ENCODE data around the gene B4GALT1. TPM values are rescaled to one million over a fixed set of nuclear protein-coding genes. Genes with fewer than 3 reads are reported as not detected.
A peak's percentile ranks its signal among the peaks of the same experiment; 100 is the strongest.

The B4GALT1 gene
- total RNA-seq, 4 donors from 2014 or later: 88.3 to 119 (median 103) TPM

DNA sequence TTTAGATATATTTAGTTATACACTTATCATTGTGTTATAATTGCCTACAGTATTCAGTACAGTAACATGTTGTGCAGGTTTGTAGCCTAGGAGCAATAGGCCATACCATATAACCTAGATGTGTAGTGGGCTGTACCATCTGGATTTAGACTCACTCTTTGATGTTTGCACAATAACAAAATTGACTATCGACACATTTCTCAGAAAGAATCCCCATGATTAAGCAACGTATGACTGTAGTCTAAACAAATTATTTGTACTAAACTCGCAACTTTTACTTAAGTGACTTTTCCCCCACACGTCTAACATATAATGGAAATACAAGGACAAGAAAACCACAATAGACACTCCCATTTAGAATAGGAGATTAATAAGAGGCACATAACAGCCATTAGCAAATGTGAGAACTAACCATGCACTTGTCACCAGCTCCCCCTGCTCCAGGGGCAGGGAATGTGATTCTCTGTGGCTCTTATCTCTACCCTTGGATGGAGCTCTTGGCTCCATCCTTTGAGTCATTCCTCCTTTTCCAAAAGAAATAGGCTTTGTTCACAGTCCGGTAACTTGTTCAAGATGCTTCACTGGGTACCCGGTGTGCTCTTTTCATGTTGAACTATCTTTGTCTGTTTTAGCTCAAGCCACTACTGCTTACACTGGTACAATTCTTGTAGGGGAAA is 8.7 kb upstream of the B4GALT1 start:
- Histone ChIP-seq H3K27ac (peak overlapping the region in 1 of 3 donors; percentile 6), H3K4me1 (peaks cover 18 to 19% of the 10 kb centered on the region in 2 donors), H3K27me3 (no peaks in the 10 kb centered on the region), H3K36me3 (no peaks in the 10 kb centered on the region), H3K9me3 (no peaks in the 10 kb centered on the region), H3K4me3 (replicated peaks in 1 of 3) (no peak overlapping the region)
- no peak for DNase-seq
- TF ChIP-seq, protein P1, sequence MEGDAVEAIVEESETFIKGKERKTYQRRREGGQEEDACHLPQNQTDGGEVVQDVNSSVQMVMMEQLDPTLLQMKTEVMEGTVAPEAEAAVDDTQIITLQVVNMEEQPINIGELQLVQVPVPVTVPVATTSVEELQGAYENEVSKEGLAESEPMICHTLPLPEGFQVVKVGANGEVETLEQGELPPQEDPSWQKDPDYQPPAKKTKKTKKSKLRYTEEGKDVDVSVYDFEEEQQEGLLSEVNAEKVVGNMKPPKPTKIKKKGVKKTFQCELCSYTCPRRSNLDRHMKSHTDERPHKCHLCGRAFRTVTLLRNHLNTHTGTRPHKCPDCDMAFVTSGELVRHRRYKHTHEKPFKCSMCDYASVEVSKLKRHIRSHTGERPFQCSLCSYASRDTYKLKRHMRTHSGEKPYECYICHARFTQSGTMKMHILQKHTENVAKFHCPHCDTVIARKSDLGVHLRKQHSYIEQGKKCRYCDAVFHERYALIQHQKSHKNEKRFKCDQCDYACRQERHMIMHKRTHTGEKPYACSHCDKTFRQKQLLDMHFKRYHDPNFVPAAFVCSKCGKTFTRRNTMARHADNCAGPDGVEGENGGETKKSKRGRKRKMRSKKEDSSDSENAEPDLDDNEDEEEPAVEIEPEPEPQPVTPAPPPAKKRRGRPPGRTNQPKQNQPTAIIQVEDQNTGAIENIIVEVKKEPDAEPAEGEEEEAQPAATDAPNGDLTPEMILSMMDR (IDR thresholded peaks at IDR 0.05): no peak
- TF ChIP-seq POLR2A (IDR thresholded peaks at IDR 0.05): no peak
- WGBS, 2 donors: 66 to 69% methylated on average over 6 of the region's 6 CpGs
- intact Hi-C loops (cut with DNase I): no loop called here

DNA sequence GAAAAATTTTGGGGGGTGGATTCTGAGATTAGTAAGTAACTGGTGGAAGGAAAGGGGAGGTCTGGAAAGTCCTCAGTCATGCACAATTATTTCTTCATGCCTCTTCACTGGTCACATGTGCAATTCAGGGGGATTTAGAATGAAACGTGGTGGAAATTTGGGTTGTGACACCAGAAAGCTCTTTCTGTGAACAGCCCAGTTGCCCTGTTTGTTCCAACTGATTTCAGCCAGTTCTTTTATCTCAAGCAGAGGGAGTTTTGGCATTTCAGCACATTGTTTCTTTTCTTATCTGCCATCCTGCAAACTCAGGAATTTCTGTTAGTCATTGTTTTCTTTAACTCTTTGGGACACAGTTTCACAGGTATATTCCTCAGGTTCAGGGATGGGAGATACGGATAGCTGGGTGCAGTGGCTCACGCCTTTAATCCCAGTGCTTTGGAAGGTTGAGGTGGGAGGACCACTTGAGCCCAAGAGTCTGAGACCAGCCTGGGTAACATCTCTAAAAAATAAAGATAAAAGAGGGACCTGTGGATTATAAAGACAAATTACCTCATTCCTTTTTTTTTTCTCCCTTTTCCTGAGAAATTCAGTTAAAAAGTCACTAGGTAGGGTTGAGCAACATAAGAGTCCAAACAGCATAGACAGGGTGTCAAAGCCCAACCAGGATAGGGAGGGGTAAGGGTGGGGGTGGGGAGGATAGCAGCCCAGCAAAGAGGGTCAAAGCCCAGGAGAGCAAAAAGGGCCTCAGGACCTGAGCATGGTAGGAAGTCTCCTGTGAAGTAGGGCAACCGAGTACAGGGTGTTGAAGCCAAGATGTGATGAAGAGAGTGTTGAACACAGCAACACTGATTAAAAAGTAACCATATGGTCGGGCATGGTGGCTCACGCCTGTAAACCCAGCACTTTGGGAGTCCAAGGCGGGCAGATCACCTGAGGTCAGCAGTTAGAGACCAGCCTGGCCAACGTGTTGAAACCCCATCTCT is 5.4 kb upstream of the B4GALT1 start:
- intact Hi-C loops (cut with DNase I): no loop called here
- peak overlapping the region; percentile 66 to 95 (median 84) for H3K27ac ChIP-seq

DNA sequence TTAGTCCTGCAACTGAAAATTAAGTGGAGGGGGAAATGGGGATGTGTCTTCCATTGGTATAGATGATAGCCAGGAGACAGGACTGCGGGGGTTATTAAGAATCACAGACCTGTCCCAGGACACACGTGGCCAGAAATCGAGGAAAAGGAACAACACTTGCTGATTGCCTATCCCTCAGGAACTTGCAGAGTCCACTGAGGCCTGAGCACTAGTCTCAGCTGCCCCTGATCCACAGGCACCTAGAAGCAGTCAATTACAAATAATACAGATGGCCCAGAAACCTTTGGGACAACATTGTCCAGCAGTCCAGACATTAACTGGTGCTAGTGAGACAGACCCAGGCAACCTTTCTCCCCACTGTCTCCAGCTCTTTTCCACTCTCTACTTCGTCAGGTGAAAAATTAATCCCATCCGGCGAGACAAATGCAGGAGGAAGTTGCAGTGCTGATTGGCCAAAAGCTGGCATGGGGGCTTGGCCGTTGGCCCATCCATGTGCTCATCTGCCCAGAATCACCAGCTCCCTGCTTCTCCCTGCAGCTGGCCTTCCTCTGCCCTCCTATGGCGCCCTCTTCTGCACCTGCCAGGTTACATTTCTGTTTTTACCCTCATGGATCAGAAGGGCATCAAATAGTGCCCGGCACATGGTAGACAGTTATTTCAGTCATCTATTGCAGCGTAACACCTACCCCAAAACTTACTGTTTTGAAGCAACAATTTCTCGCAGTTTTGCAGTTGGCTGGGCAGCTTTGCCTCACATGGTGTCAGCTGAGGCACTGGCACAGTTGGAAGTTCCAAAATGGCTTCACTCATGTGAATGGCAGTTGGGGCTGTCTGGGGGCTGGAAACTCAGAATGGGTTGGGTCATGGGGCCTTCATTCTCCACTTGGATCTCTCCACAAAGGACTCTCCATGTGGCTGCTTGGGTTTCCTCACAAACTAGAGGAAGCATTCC is 3.6 kb upstream of the B4GALT1 start:
- no peak overlapping the region for H3K4me3 ChIP-seq (replicated peaks in 1 of 3)
- H3K9me3 ChIP-seq: no peaks in the 10 kb centered on the region
- 72 to 76% methylated on average over 11 of the region's 11 CpGs for WGBS, 2 donors
- no peak for TF ChIP-seq POLR2A (IDR thresholded peaks at IDR 0.05)
- TF ChIP-seq, protein P1 (IDR thresholded peaks at IDR 0.05): peak in 4 of 6 experiments; percentile 36 to 50 (median 40)
- peaks cover 28 to 38% of the 10 kb centered on the region in 2 donors for H3K4me1 ChIP-seq
- DNase-seq: peak; percentile 61 to 65
- no peaks in the 10 kb centered on the region for H3K36me3 ChIP-seq
- H3K27ac ChIP-seq: peak overlapping the region; percentile 66 to 95 (median 84)
- intact Hi-C loops (cut with DNase I): no loop called here
- H3K27me3 ChIP-seq: no peaks in the 10 kb centered on the region

More for the DNA sequence above, 5.4 kb upstream of the B4GALT1 start:
- 65 to 73% methylated on average over 8 of the region's 8 CpGs for WGBS, 2 donors
- peaks cover 27 to 38% of the 10 kb centered on the region in 2 donors for H3K4me1 ChIP-seq
- H3K27me3 ChIP-seq: no peaks in the 10 kb centered on the region
- H3K36me3 ChIP-seq: no peaks in the 10 kb centered on the region
- H3K4me3 ChIP-seq (replicated peaks in 1 of 3): no peak overlapping the region
- TF ChIP-seq, protein P1 (IDR thresholded peaks at IDR 0.05): no peak
- peak in 1 of 2 donors; percentile 62 for TF ChIP-seq POLR2A (IDR thresholded peaks at IDR 0.05)
- no peaks in the 10 kb centered on the region for H3K9me3 ChIP-seq
- peak; percentile 44 to 60 for DNase-seq

DNA sequence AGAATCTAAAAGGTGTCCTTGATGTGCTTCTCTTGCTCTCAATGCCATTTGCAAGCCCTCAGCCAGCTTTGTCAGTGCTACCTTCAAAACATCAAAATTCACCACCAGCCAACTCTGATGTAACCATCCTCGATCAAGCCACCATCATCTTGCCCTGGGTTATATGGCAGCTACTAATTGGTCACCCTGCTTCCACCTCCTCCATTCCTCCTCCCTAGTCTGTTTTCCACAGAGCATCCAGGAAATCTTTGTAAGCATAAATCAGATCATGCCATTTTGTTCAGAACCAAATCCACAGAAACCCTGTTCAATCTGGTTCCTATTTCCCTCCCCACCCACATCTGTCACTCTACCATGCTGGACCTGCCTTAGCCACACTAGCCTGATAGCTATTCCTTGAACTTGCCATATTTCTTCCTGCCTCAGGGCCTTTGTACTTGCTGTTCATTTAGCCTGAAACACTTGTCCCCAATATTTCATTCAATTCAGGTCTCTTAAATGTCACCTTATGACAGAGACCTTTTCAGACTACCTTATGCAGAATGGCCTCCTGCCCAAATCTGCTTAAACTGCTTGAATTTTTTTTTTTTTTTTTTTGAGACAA is 1.9 kb upstream of the B4GALT1 start:
- Histone ChIP-seq H3K9me3 (no peaks in the 10 kb centered on the region), H3K27me3 (no peaks in the 10 kb centered on the region), H3K36me3 (no peaks in the 10 kb centered on the region), H3K27ac (peak overlapping the region in 2 of 3 donors; percentile 94 to 98), H3K4me1 (peaks cover 35 to 45% of the 10 kb centered on the region in 2 donors), H3K4me3 (replicated peaks in 1 of 3) (no peak overlapping the region)
- intact Hi-C loops (cut with DNase I): loop anchor here (5.0 kb wide), 1 partner anchor 87 kb away; no protein-coding TSS in a partner anchor
- DNase-seq: no peak
- no peak for TF ChIP-seq POLR2A (IDR thresholded peaks at IDR 0.05)
- TF ChIP-seq, protein P1 (IDR thresholded peaks at IDR 0.05): no peak
- 83 to 94% methylated on average over 1 of the region's 1 CpG for WGBS, 2 donors

All from thyroid gland (tissue), 4 donors.